B cell (primary cell): ENCODE results near the gene EFHD2. TPM values are rescaled to one million over a fixed set of nuclear protein-coding genes. Genes with fewer than 3 reads are reported as not detected.
"Not testable (repeated sequence)": the region's sequence is repeated elsewhere in the genome, so short reads cannot be mapped to it uniquely, and the experiment has no call there.

Experiments
- ATAC-seq: fragments of 200-7000 bp; cut with Tn5 transposase; one replicate; pipeline ENCODE4 v1.10.0; 2021; ENCODE audit warnings: low read depth, mild to moderate bottlenecking, moderate number of reproducible peaks, moderate library complexity
- CTCF ChIA-PET: fragments of 350-600 bp; sonication (Branson Sonifier 250); formaldehyde crosslinking; loops from one replicate; lab custom pipeline; 2021; ENCODE audit warnings: antibody characterized with exemption, inconsistent platforms; lab: Charles Lee
- POLR2A ChIA-PET: fragments of 350-600 bp; sonication (Branson Sonifier 250); formaldehyde crosslinking; loops from one replicate; lab custom pipeline; 2021; ENCODE audit warnings: antibody characterized with exemption; lab: Charles Lee
- DNase-seq: peaks from one replicate; pipeline ENCODE4 v3.0.0; 2013
- H2AFZ ChIP-seq: 2 replicates; pipeline ENCODE4 v1.6.1; 2012; ENCODE audit warnings: mild to moderate bottlenecking, low read depth, low read length; ENCODE audit not compliant: insufficient read depth, poor library complexity, severe bottlenecking
- H3K27ac ChIP-seq, 2 donors: 1 replicate in 1 of 2; 2 replicates in 1 of 2; pipeline ENCODE4 v1.5.1; 2012 to 2013; ENCODE audit warnings: low read length in 2 of 2, mild to moderate bottlenecking in 2 of 2, moderate library complexity in 1 of 2
- H3K27me3 ChIP-seq, 4 experiments: fragments of 200-600 bp in 1 of 4; sonication (generic) in 1 of 4; replicated peaks in 1 of 4; 1 replicate in 2 of 4; 2 replicates in 2 of 4; pipeline versions ENCODE4 v1.6.1 to v1.7.0; 2013 to 2016; ENCODE audit warnings: low read length in 3 of 4, mild to moderate bottlenecking in 2 of 4, mixed read lengths in 1 of 4, moderate library complexity in 1 of 4; ENCODE audit not compliant: insufficient read depth in 4 of 4, control insufficient read depth in 3 of 4; ENCODE audit errors: control extremely low read depth in 1 of 4
- H3K36me3 ChIP-seq, 2 experiments: replicated peaks in 1 of 2; 1 replicate in 1 of 2; 2 replicates in 1 of 2; pipeline versions ENCODE4 v1.6.1 to v1.7.1; 2013; ENCODE audit warnings: low read length in 1 of 2; ENCODE audit not compliant: insufficient read depth in 2 of 2, control insufficient read depth in 1 of 2; ENCODE audit errors: control extremely low read depth in 1 of 2, extremely low read depth in 1 of 2
- H3K4me1 ChIP-seq, 2 donors: fragments of 200-600 bp in 1 of 2; sonication (generic) in 1 of 2; 1 replicate in 1 of 2; 2 replicates in 1 of 2; pipeline versions ENCODE4 v1.5.1 to v1.6.1; 2013 to 2017; ENCODE audit warnings: low read length in 2 of 2; ENCODE audit not compliant: control insufficient read depth in 2 of 2, insufficient read depth in 2 of 2
- H3K4me2 ChIP-seq: replicated peaks from 2 replicates; pipeline ENCODE3; 2012; ENCODE audit warnings: mild to moderate bottlenecking, low read depth, low read length; ENCODE audit not compliant: poor library complexity, severe bottlenecking
- H3K4me3 ChIP-seq, 5 experiments: fragments of 200-600 bp in 1 of 5; sonication (generic) in 1 of 5; 1 replicate in 3 of 5; 2 replicates in 2 of 5; pipeline versions ENCODE4 v1.5.1 to v1.7.0; 2011 to 2016; ENCODE audit warnings: low read length in 4 of 5, mild to moderate bottlenecking in 4 of 5, low read depth in 2 of 5, control low read depth in 1 of 5, moderate library complexity in 1 of 5; ENCODE audit not compliant: insufficient read depth in 1 of 5; ENCODE audit errors: control extremely low read depth in 1 of 5, extremely low read depth in 1 of 5
- H3K79me2 ChIP-seq: fragments of 200-600 bp; sonication (generic); one replicate; pipeline ENCODE4 v1.6.0; 2016; ENCODE audit warnings: low read length; ENCODE audit not compliant: control insufficient read depth, insufficient read depth
- H3K9ac ChIP-seq: fragments of 200-600 bp; sonication (generic); 2 replicates; pipeline ENCODE4 v1.6.1; 2017; ENCODE audit warnings: mild to moderate bottlenecking, low read length, moderate library complexity
- H3K9me3 ChIP-seq, 3 donors: one replicate each; pipeline versions ENCODE4 v1.6.1 to v1.7.1; 2013; ENCODE audit warnings: low read length in 2 of 3; ENCODE audit not compliant: control insufficient read depth in 2 of 3, insufficient read depth in 1 of 3; ENCODE audit errors: control extremely low read depth in 1 of 3
- H4K20me1 ChIP-seq: 2 replicates; pipeline ENCODE4 v1.6.0; 2012; ENCODE audit warnings: mild to moderate bottlenecking, low read length; ENCODE audit not compliant: insufficient read depth, control insufficient read depth, poor library complexity, severe bottlenecking
- H3K27ac Mint-ChIP-seq: one replicate; pipeline ENCODE4 v1.8.0; 2021; ENCODE audit warnings: mixed read lengths
- H3K27me3 Mint-ChIP-seq: one replicate; pipeline ENCODE4 v1.8.0; 2021; ENCODE audit warnings: mixed read lengths
- H3K4me1 Mint-ChIP-seq: one replicate; pipeline ENCODE4 v1.8.0; 2021; ENCODE audit warnings: mixed read lengths
- H3K4me3 Mint-ChIP-seq: one replicate; pipeline ENCODE4 v1.8.0; 2021; ENCODE audit warnings: mixed read lengths
- H3K9me3 Mint-ChIP-seq: one replicate; pipeline ENCODE4 v1.8.0; 2022; ENCODE audit warnings: mixed read lengths; ENCODE audit not compliant: insufficient read depth
- EZH2 ChIP-seq: IDR thresholded peaks from 2 replicates; pipeline ENCODE4 v1.6.1; 2012; ENCODE audit warnings: borderline replicate concordance, low read depth, mild to moderate bottlenecking, moderate library complexity, low read length; ENCODE audit not compliant: insufficient read depth, poor library complexity, severe bottlenecking
- WGBS: methylation state at CpG from one replicate; pipeline ENCODE4 v1.1.5; 2013; ENCODE audit warnings: missing lambda C conversion rate; ENCODE audit not compliant: insufficient coverage; 5-methylcytosine and 5-hydroxymethylcytosine counted together
- intact Hi-C: fragments of 100-400 bp; cut with micrococcal nuclease; formaldehyde crosslinking; loops from one replicate; pipeline ENCODE4 v1.10.0; 2022
- polyA plus RNA-seq: library from polyadenylated mRNA; depleted of rRNA; stranded (reverse); fragments of >200 nt; gene quantifications from 2 replicates; pipeline ENCODE4 v1.2.3, GENCODE V29; 2012
- total RNA-seq, 2 donors: library from RNA; stranded (reverse); fragments of 120-200 nt in 1 of 2; gene quantifications; 1 replicate in 1 of 2; 2 replicates in 1 of 2; pipeline versions ENCODE4 v1.2.3 to v1.2.4, GENCODE V29; 2013 to 2022
- TF ChIP-seq, protein P1 (sequence below): fragments of 200-600 bp; IDR thresholded peaks from one replicate; pipeline ENCODE4 v1.8.0; 2022; ENCODE audit warnings: antibody characterized with exemption, mild to moderate bottlenecking

The EFHD2 gene
- total and polyA plus RNA-seq, 2 donors (not counting 1 experiment from before 2014, with no cell fraction given) = 39.3 to 67.2 TPM

GRCh38 chr1:15468145-15468544, 58.5 kb downstream of the EFHD2 start:
- peaks cover 4% of the 10 kb centered on the region for H3K27me3 Mint-ChIP-seq
- Histone ChIP-seq H3K27me3 (peaks cover 0 to 3% (median 0%) of the 10 kb centered on the region in 4 experiments), H4K20me1 (no peaks in the 10 kb centered on the region), H3K9ac (no peak overlapping the region), H3K79me2 (no peaks in the 10 kb centered on the region), H3K4me1 (no peaks in the 10 kb centered on the region), H2AFZ (no peak overlapping the region), H3K27ac (no peak overlapping the region), H3K36me3 (no peaks in the 10 kb centered on the region), H3K9me3 (peaks cover 0 to 2% (median 0%) of the 10 kb centered on the region in 3 donors), H3K4me2 (no peak overlapping the region), H3K4me3 (no peak overlapping the region)
- DNase-seq (no peak), ATAC-seq (no peak)
- TF ChIP-seq, protein P1, sequence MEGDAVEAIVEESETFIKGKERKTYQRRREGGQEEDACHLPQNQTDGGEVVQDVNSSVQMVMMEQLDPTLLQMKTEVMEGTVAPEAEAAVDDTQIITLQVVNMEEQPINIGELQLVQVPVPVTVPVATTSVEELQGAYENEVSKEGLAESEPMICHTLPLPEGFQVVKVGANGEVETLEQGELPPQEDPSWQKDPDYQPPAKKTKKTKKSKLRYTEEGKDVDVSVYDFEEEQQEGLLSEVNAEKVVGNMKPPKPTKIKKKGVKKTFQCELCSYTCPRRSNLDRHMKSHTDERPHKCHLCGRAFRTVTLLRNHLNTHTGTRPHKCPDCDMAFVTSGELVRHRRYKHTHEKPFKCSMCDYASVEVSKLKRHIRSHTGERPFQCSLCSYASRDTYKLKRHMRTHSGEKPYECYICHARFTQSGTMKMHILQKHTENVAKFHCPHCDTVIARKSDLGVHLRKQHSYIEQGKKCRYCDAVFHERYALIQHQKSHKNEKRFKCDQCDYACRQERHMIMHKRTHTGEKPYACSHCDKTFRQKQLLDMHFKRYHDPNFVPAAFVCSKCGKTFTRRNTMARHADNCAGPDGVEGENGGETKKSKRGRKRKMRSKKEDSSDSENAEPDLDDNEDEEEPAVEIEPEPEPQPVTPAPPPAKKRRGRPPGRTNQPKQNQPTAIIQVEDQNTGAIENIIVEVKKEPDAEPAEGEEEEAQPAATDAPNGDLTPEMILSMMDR = no peak
- TF ChIP-seq EZH2 = no peak
- CTCF ChIA-PET = no interaction called here
- H3K4me3 Mint-ChIP-seq = no peak overlapping the region
- H3K9me3 Mint-ChIP-seq = no peaks in the 10 kb centered on the region
- H3K27ac Mint-ChIP-seq = no peak overlapping the region
- H3K4me1 Mint-ChIP-seq = no peaks in the 10 kb centered on the region
- intact Hi-C loops = no loop called here
- POLR2A ChIA-PET = no interaction called here

- ChIA-PET POLR2A (no interaction called here), CTCF (no interaction called here)
- Histone ChIP-seq H3K4me3 (no peak overlapping the region), H4K20me1 (no peaks in the 10 kb centered on the region), H3K27ac (no peak overlapping the region), H3K4me1 (no peaks in the 10 kb centered on the region), H3K36me3 (no peaks in the 10 kb centered on the region), H3K9ac (no peak overlapping the region), H3K27me3 (peaks cover 0 to 3% (median 0%) of the 10 kb centered on the region in 4 experiments), H3K4me2 (no peak overlapping the region), H3K79me2 (no peaks in the 10 kb centered on the region), H2AFZ (no peak overlapping the region), H3K9me3 (peaks cover 0 to 2% (median 0%) of the 10 kb centered on the region in 3 donors)
- intact Hi-C loops = no loop called here
- ATAC-seq (no peak), DNase-seq (no peak)
- Mint-ChIP-seq H3K9me3 (no peaks in the 10 kb centered on the region), H3K27ac (no peak overlapping the region), H3K4me1 (no peaks in the 10 kb centered on the region), H3K4me3 (no peak overlapping the region), H3K27me3 (peaks cover 4% of the 10 kb centered on the region)
- WGBS = 55% methylated on average over 2 of the region's 3 CpGs
- TF ChIP-seq, protein P1 = no peak
- no peak for TF ChIP-seq EZH2
Observed at GRCh38 chr1:15469361-15469760, 59.7 kb downstream of the EFHD2 start.

DNA sequence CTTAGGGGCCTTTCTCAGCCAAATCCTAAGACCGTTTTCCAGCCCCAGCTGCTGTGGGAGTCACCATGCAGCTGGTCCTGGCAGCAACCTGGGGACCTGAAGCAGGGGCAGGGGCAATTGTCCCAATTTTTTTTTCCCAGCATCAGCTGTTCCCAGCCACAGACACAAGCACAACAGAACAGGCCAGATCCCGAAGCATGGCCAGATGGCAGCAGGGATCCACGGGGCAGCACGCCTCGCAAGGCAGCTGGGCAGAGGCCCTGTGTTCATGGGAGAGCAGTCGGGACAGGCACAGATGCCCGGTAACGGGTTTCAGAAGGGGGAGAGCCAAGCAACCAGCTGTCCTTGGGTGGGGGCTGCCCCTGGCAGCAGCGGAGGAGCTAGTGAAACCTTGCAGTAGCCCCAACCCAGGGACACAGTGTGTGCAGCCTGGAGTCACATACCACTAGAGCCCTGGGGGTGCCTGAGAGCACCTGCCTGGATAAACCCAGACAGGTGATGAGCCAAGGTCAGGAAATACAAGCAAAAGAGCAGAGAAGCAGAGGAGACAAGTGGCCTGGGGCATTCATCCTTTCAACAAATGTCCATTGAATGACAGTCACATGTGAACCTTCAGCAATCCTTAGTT, 60.2 kb downstream of the EFHD2 start:
- H4K20me1 ChIP-seq, CTCF ChIA-PET, H3K27ac ChIP-seq, ATAC-seq, H3K9me3 ChIP-seq, H3K27ac Mint-ChIP-seq, H3K4me1 Mint-ChIP-seq, H3K4me3 Mint-ChIP-seq, DNase-seq, H3K9me3 Mint-ChIP-seq, H3K27me3 Mint-ChIP-seq, H2AFZ ChIP-seq, H3K36me3 ChIP-seq, H3K27me3 ChIP-seq, H3K4me2 ChIP-seq, intact Hi-C loops, POLR2A ChIA-PET, H3K79me2 ChIP-seq, H3K9ac ChIP-seq, H3K4me1 ChIP-seq, H3K4me3 ChIP-seq: not testable (repeated sequence)
- 92% methylated on average over 9 of the region's 9 CpGs for WGBS
